HG02884 (cell line): ENCODE data around the gene PTBP1.
"Not testable (repeated sequence)": the region's sequence is repeated elsewhere in the genome, so short reads cannot be mapped to it uniquely, and the experiment has no call there.

Source experiments
- ATAC-seq: cut with Tn5 transposase; IDR thresholded peaks from one replicate; pipeline ENCODE4 v1.9.1; 2021; ENCODE audit warnings: mild to moderate bottlenecking, moderate library complexity; ENCODE audit not compliant: unreplicated experiment

Gene PTBP1

GRCh38 chr19:824885-825284 is 27.6 kb downstream of the PTBP1 start:
- ATAC-seq = no peak

- ATAC-seq = no peak
Observed at GRCh38 chr19:825897-826644, 28.8 kb downstream of the PTBP1 start.

- ATAC-seq = no peak
Observed at GRCh38 chr19:827314-827709, 30.1 kb downstream of the PTBP1 start.

GRCh38 chr19:827710-828321 is 30.6 kb downstream of the PTBP1 start, which contains the start of gene AZU1:
Gene AZU1, plus strand, starts transcription at chr19:827837. Its CDS starts 10 bp downstream, at chr19:827847.
- no peak for ATAC-seq

GRCh38 chr19:829129-829758 is 32.0 kb downstream of the PTBP1 start:
- ATAC-seq = no peak

- no peak for ATAC-seq
Observed at GRCh38 chr19:831407-832369, 34.4 kb downstream of the PTBP1 start.

- ATAC-seq = no peak
Observed at GRCh38 chr19:834216-834615, 37.0 kb downstream of the PTBP1 start.

GRCh38 chr19:835210-835810 is 38.1 kb downstream of the PTBP1 start:
- no peak for ATAC-seq

- no peak for ATAC-seq
Observed at GRCh38 chr19:840519-841206, 43.4 kb downstream of the PTBP1 start, which contains the start of gene PRTN3. Gene PRTN3, plus strand, starts transcription at chr19:840999. Its CDS starts 10 bp downstream, at chr19:841009.

GRCh38 chr19:842802-843179 is 45.5 kb downstream of the PTBP1 start:
- not testable (repeated sequence) for ATAC-seq

GRCh38 chr19:843180-843835 is 46.1 kb downstream of the PTBP1 start:
- ATAC-seq = no peak

GRCh38 chr19:843836-844545 is 46.7 kb downstream of the PTBP1 start:
- no peak for ATAC-seq

GRCh38 chr19:844546-844971 is 47.3 kb downstream of the PTBP1 start:
- ATAC-seq = no peak

GRCh38 chr19:845707-846521 is 48.7 kb downstream of the PTBP1 start:
- ATAC-seq = no peak

- ATAC-seq = no peak
Observed at GRCh38 chr19:848386-848921, 51.2 kb downstream of the PTBP1 start.

GRCh38 chr19:849195-849594 is 51.9 kb downstream of the PTBP1 start:
- not testable (repeated sequence) for ATAC-seq

GRCh38 chr19:850221-850978 is 53.1 kb downstream of the PTBP1 start:
- no peak for ATAC-seq
